Activated naive CD4-positive, alpha-beta T cell treated with anti-CD3 and anti-CD28 coated beads, Interleukin-2, amount 50 U/mL, for 72 hours (primary cell): ENCODE results near the gene NBPF11. TPM values are rescaled to one million over a fixed set of nuclear protein-coding genes. Genes with fewer than 3 reads are reported as not detected.
"Not testable (repeated sequence)": the region's sequence is repeated elsewhere in the genome, so short reads cannot be mapped to it uniquely, and the experiment has no call there.

Experiments used
- ATAC-seq, 2 donors: fragments of 150-1000 bp; cut with Tn5 transposase; 2 replicates each; pipeline ENCODE4 v1.10.0; 2021; ENCODE audit warnings: mild to moderate bottlenecking in 2 of 2, moderate library complexity in 2 of 2
- DNase-seq, 2 donors: peaks; one replicate each; pipeline ENCODE4 v3.0.0; 2021 to 2022; ENCODE audit warnings: low spot score in 2 of 2
- H3K27ac Mint-ChIP-seq, 2 donors: one replicate each; pipeline ENCODE4 v1.8.0; 2022; ENCODE audit warnings: mild to moderate bottlenecking in 2 of 2, mixed read lengths in 2 of 2
- H3K36me3 Mint-ChIP-seq, 2 donors: one replicate each; pipeline ENCODE4 v1.8.0; 2022; ENCODE audit warnings: mixed read lengths in 2 of 2
- H3K9me3 Mint-ChIP-seq, 2 donors: one replicate each; pipeline ENCODE4 v1.8.0; 2022; ENCODE audit warnings: mixed read lengths in 2 of 2
- total RNA-seq, 2 donors: library from RNA; stranded (reverse); gene quantifications; one replicate each; pipeline ENCODE4 v1.2.3, GENCODE V29; 2022

Gene NBPF11
- total RNA-seq, 2 donors from 2014 or later, result 11.7 to 12.6 TPM

GRCh38 chr1:148155494-148156275, 3.6 kb upstream of the NBPF11 start:
- not testable (repeated sequence) for H3K9me3 Mint-ChIP-seq, H3K27ac Mint-ChIP-seq, DNase-seq, ATAC-seq, H3K36me3 Mint-ChIP-seq

GRCh38 chr1:148152795-148153194, 714 bp upstream of the NBPF11 start:
- not testable (repeated sequence) for ATAC-seq

GRCh38 chr1:148151371-148151819, 686 bp downstream of the NBPF11 start:
- peak; percentile 30 to 45 for ATAC-seq
- H3K36me3 Mint-ChIP-seq, DNase-seq, H3K9me3 Mint-ChIP-seq: not testable (repeated sequence)
- peak overlapping the region; percentile 91 to 96 for H3K27ac Mint-ChIP-seq

More at GRCh38 chr1:148152795-148153194, 714 bp upstream of the NBPF11 start:
- not testable (repeated sequence) for H3K9me3 Mint-ChIP-seq, H3K36me3 Mint-ChIP-seq, DNase-seq
- H3K27ac Mint-ChIP-seq, result peak overlapping the region in 1 of 2 donors; percentile 96

GRCh38 chr1:148150945-148151344, 1.1 kb downstream of the NBPF11 start:
- not testable (repeated sequence) for H3K9me3 Mint-ChIP-seq, H3K36me3 Mint-ChIP-seq, DNase-seq
- peak in 1 of 2 donors; percentile 27 for ATAC-seq
- peak overlapping the region in 1 of 2 donors; percentile 55 for H3K27ac Mint-ChIP-seq

- ATAC-seq, H3K27ac Mint-ChIP-seq, DNase-seq, H3K9me3 Mint-ChIP-seq, H3K36me3 Mint-ChIP-seq: not testable (repeated sequence)
These were observed 2.1 kb downstream of the NBPF11 start for GRCh38 chr1:148150014-148150413.

- not testable (repeated sequence) for ATAC-seq, H3K36me3 Mint-ChIP-seq, H3K9me3 Mint-ChIP-seq, DNase-seq, H3K27ac Mint-ChIP-seq
These were observed 2.8 kb downstream of the NBPF11 start for GRCh38 chr1:148149050-148149815.

GRCh38 chr1:148147052-148147838, 4.8 kb downstream of the NBPF11 start:
- H3K36me3 Mint-ChIP-seq, ATAC-seq, H3K9me3 Mint-ChIP-seq, H3K27ac Mint-ChIP-seq, DNase-seq: not testable (repeated sequence)

GRCh38 chr1:148146191-148146997, 5.7 kb downstream of the NBPF11 start:
- ATAC-seq, H3K9me3 Mint-ChIP-seq, H3K36me3 Mint-ChIP-seq, DNase-seq, H3K27ac Mint-ChIP-seq: not testable (repeated sequence)

- not testable (repeated sequence) for H3K9me3 Mint-ChIP-seq, DNase-seq, ATAC-seq
These were observed 8.9 kb downstream of the NBPF11 start for GRCh38 chr1:148143223-148143622.

GRCh38 chr1:148141936-148142335, 10.1 kb downstream of the NBPF11 start:
- not testable (repeated sequence) for DNase-seq, H3K9me3 Mint-ChIP-seq, H3K36me3 Mint-ChIP-seq, H3K27ac Mint-ChIP-seq, ATAC-seq

More at GRCh38 chr1:148143223-148143622, 8.9 kb downstream of the NBPF11 start:
- H3K27ac Mint-ChIP-seq, H3K36me3 Mint-ChIP-seq: not testable (repeated sequence)

- ATAC-seq, H3K36me3 Mint-ChIP-seq, H3K9me3 Mint-ChIP-seq, H3K27ac Mint-ChIP-seq, DNase-seq: not testable (repeated sequence)
These were observed 13.5 kb downstream of the NBPF11 start for GRCh38 chr1:148138606-148139005.

GRCh38 chr1:148122341-148122740, 29.7 kb downstream of the NBPF11 start:
- ATAC-seq, result not testable (repeated sequence)

GRCh38 chr1:148120395-148120794, 31.7 kb downstream of the NBPF11 start:
- H3K9me3 Mint-ChIP-seq, H3K27ac Mint-ChIP-seq, H3K36me3 Mint-ChIP-seq, DNase-seq, ATAC-seq: not testable (repeated sequence)

More at GRCh38 chr1:148122341-148122740, 29.7 kb downstream of the NBPF11 start:
- H3K27ac Mint-ChIP-seq, DNase-seq, H3K36me3 Mint-ChIP-seq, H3K9me3 Mint-ChIP-seq: not testable (repeated sequence)

- H3K27ac Mint-ChIP-seq, DNase-seq, H3K36me3 Mint-ChIP-seq, ATAC-seq, H3K9me3 Mint-ChIP-seq: not testable (repeated sequence)
These were observed 56.3 kb downstream of the NBPF11 start for GRCh38 chr1:148095732-148096131.

GRCh38 chr1:148086196-148086595, 65.9 kb downstream of the NBPF11 start:
- DNase-seq, ATAC-seq: not testable (repeated sequence)

GRCh38 chr1:148081205-148081604, 70.9 kb downstream of the NBPF11 start:
- not testable (repeated sequence) for DNase-seq, H3K9me3 Mint-ChIP-seq, H3K27ac Mint-ChIP-seq, H3K36me3 Mint-ChIP-seq
- peak; percentile 55 to 73 for ATAC-seq

More at GRCh38 chr1:148086196-148086595, 65.9 kb downstream of the NBPF11 start:
- H3K36me3 Mint-ChIP-seq, H3K9me3 Mint-ChIP-seq, H3K27ac Mint-ChIP-seq: not testable (repeated sequence)
